ENCODE results near the gene RER1.

DNA sequence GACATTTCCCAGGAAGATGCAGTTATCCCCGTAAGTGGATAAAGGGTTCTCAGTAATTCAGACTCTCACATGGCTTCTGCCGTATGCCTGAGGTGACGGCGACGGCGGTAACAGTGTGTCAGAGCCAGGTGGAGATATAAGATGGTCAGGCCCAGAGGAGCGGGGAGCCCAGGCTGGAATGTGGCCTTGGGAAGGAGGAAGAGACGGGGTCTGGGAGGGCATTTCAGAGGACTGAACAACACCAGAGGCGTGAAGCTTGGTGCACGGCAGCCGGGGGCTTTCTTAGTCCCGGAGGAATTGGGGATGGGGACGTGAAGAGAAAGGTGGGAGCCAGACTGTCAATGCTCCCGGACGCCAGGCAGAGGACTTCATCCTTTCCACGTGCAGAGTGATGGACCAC lies 1.0 kb downstream of the RER1 start:
- TF ChIP-seq, protein P1, sequence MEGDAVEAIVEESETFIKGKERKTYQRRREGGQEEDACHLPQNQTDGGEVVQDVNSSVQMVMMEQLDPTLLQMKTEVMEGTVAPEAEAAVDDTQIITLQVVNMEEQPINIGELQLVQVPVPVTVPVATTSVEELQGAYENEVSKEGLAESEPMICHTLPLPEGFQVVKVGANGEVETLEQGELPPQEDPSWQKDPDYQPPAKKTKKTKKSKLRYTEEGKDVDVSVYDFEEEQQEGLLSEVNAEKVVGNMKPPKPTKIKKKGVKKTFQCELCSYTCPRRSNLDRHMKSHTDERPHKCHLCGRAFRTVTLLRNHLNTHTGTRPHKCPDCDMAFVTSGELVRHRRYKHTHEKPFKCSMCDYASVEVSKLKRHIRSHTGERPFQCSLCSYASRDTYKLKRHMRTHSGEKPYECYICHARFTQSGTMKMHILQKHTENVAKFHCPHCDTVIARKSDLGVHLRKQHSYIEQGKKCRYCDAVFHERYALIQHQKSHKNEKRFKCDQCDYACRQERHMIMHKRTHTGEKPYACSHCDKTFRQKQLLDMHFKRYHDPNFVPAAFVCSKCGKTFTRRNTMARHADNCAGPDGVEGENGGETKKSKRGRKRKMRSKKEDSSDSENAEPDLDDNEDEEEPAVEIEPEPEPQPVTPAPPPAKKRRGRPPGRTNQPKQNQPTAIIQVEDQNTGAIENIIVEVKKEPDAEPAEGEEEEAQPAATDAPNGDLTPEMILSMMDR (conservative IDR thresholded peaks at IDR 0.05 in 1 of 2, IDR thresholded peaks at IDR 0.05 in 1 of 2; ENCODE audit: extremely low read depth in 1 of 2, insufficient read depth in 1 of 2, low read depth in 1 of 2, low read length in 2 of 2), result no peak
- no peak for TF ChIP-seq EZH2 (IDR thresholded peaks at IDR 0.05; ENCODE audit: borderline replicate concordance, low read length)
